T1000 (cell line): ENCODE results near the gene AGAP5.

Experiments used
- DNase-seq: peaks from one replicate; lab custom pipeline; 2025; ENCODE audit warnings: mixed read lengths; lab: John Stamatoyannopoulos, UW

Gene AGAP5

GRCh38 chr10:73625884-73626752 is 71.8 kb downstream of the AGAP5 start:
- DNase-seq: peak; percentile 92

GRCh38 chr10:73625004-73625883 is 72.7 kb downstream of the AGAP5 start:
- peak; percentile 61 for DNase-seq
